SK-N-SH (cell line): ENCODE data around the gene SLC25A26. TPM values are rescaled to one million over a fixed set of nuclear protein-coding genes. Genes with fewer than 3 reads are reported as not detected.

Source experiments
- CTCF ChIA-PET: fragments of 300-600, 350-600 bp; formaldehyde crosslinking; extraction: SDS; loops from one replicate; lab custom pipeline; 2021; lab: Yijun Ruan, JAX
- POLR2A ChIA-PET: fragments of 350-600 bp; sonication (Branson Sonifier 250); formaldehyde crosslinking; extraction: SDS; loops from one replicate; lab custom pipeline; 2020; ENCODE audit warnings: antibody characterized with exemption, inconsistent platforms; lab: Yijun Ruan, JAX
- DNase-seq: peaks from one replicate; pipeline ENCODE4 v3.0.0; 2012
- H2AFZ ChIP-seq: fragments of 200-600 bp; sonication (generic); 2 replicates; pipeline ENCODE4 v1.8.1; 2016; ENCODE audit warnings: antibody characterized with exemption, mild to moderate bottlenecking, low read depth
- H3F3A ChIP-seq: fragments of 200-600 bp; sonication (generic); replicated peaks from 2 replicates; pipeline ENCODE3; 2016; ENCODE audit warnings: antibody characterized with exemption, mild to moderate bottlenecking; ENCODE audit not compliant: insufficient read depth
- H3K27ac ChIP-seq, 2 experiments: fragments of 200-500 bp in 1 of 2; fragments of 200-600 bp in 1 of 2; sonication (Bioruptor generic) in 1 of 2; sonication (generic), shearing (Covaris generic) in 1 of 2; 2 replicates each; pipeline versions ENCODE4 v1.5.1 to v1.6.1; 2014 to 2016; ENCODE audit warnings: low read depth in 2 of 2, inconsistent platforms in 1 of 2, low read length in 1 of 2, mild to moderate bottlenecking in 1 of 2, mixed read lengths in 1 of 2
- H3K27me3 ChIP-seq: fragments of 200-600 bp; sonication (generic), shearing (Covaris generic); 2 replicates; pipeline ENCODE4 v1.6.1; 2016; ENCODE audit warnings: mixed run types; ENCODE audit not compliant: insufficient read depth
- H3K36me3 ChIP-seq, 2 experiments: fragments of 200-500 bp in 1 of 2; fragments of 200-600 bp in 1 of 2; sonication (Bioruptor generic) in 1 of 2; sonication (generic) in 1 of 2; replicated peaks in 1 of 2; 2 replicates each; pipeline versions ENCODE3 to v1.5.1; 2014 to 2016; ENCODE audit warnings: low read length in 1 of 2, mild to moderate bottlenecking in 1 of 2; ENCODE audit not compliant: insufficient read depth in 2 of 2, control insufficient read depth in 1 of 2
- H3K4me1 ChIP-seq, 2 experiments: fragments of 200-500 bp in 1 of 2; fragments of 200-600 bp in 1 of 2; sonication (Bioruptor generic) in 1 of 2; sonication (generic), shearing (Covaris generic) in 1 of 2; 2 replicates each; pipeline versions ENCODE4 v1.5.1 to v1.6.1; 2014 to 2016; ENCODE audit warnings: low read depth in 1 of 2, low read length in 1 of 2, mixed run types in 1 of 2; ENCODE audit not compliant: insufficient read depth in 2 of 2, control insufficient read depth in 1 of 2
- H3K4me2 ChIP-seq: fragments of 200-600 bp; sonication (generic), shearing (Covaris generic); 2 replicates; pipeline ENCODE4 v1.6.1; 2017; ENCODE audit warnings: mixed run types
- H3K4me3 ChIP-seq, 2 experiments: fragments of 200-500 bp in 1 of 2; fragments of 200-600 bp in 1 of 2; sonication (Bioruptor generic) in 1 of 2; sonication (generic), shearing (Covaris generic) in 1 of 2; 2 replicates each; pipeline versions ENCODE4 v1.5.1 to v1.8.1; 2014 to 2016; ENCODE audit warnings: low read depth in 2 of 2, inconsistent platforms in 1 of 2, low read length in 1 of 2, mild to moderate bottlenecking in 1 of 2, mixed read lengths in 1 of 2, moderate library complexity in 1 of 2
- H3K79me2 ChIP-seq: fragments of 200-600 bp; sonication (generic); 2 replicates; pipeline ENCODE4 v1.8.1; 2017; ENCODE audit warnings: mild to moderate bottlenecking; ENCODE audit not compliant: insufficient read depth
- H3K9ac ChIP-seq: fragments of 200-600 bp; sonication (generic); 2 replicates; pipeline ENCODE4 v1.6.1; 2017; ENCODE audit warnings: mixed run types
- H3K9me2 ChIP-seq: fragments of 200-600 bp; sonication (generic); 2 replicates; pipeline ENCODE4 v1.6.1; 2017; ENCODE audit warnings: mixed run types
- H3K9me3 ChIP-seq: fragments of 200-600 bp; sonication (generic); 2 replicates; pipeline ENCODE4 v1.6.1; 2017; ENCODE audit warnings: mixed run types, mild to moderate bottlenecking, moderate library complexity
- H4K20me1 ChIP-seq: fragments of 200-600 bp; sonication (generic); 2 replicates; pipeline ENCODE4 v1.6.1; 2017; ENCODE audit warnings: mild to moderate bottlenecking, mixed run types; ENCODE audit not compliant: insufficient read depth
- EP300 ChIP-seq, 2 experiments: IDR thresholded peaks; 2 replicates each; pipeline versions ENCODE4 v1.4.0 to v1.6.1; 2012; ENCODE audit warnings: borderline replicate concordance in 1 of 2, low read depth in 1 of 2, low read length in 1 of 2
- FOSL2 ChIP-seq: IDR thresholded peaks from 2 replicates; pipeline ENCODE4 v1.4.0; 2012; ENCODE audit warnings: low read depth, mild to moderate bottlenecking, moderate library complexity, borderline replicate concordance
- FOXJ3 ChIP-seq: sonication (generic); formaldehyde crosslinking; IDR thresholded peaks from 2 replicates; pipeline ENCODE4 v1.5.1; 2020; ENCODE audit warnings: mild to moderate bottlenecking, missing genetic modification reagents
- FOXM1 ChIP-seq: IDR thresholded peaks from 2 replicates; pipeline ENCODE4 v1.4.0; 2012; ENCODE audit warnings: low read depth, mild to moderate bottlenecking
- GABPA ChIP-seq: IDR thresholded peaks from 2 replicates; pipeline ENCODE4 v1.4.0; 2012; ENCODE audit warnings: low read depth, mild to moderate bottlenecking
- JUND ChIP-seq: IDR thresholded peaks from 2 replicates; pipeline ENCODE4 v1.4.0; 2012
- NFIC ChIP-seq: IDR thresholded peaks from 2 replicates; pipeline ENCODE4 v1.4.0; 2012; ENCODE audit warnings: borderline replicate concordance
- RCOR1 ChIP-seq: fragments of 150-350 bp; IDR thresholded peaks from 2 replicates; pipeline ENCODE4 v1.6.1; 2017; ENCODE audit warnings: antibody characterized with exemption, low read length
- REST ChIP-seq: IDR thresholded peaks from 2 replicates; pipeline ENCODE4 v1.6.1; 2012; ENCODE audit warnings: mild to moderate bottlenecking, low read depth, low read length, moderate library complexity
- RFX5 ChIP-seq: IDR thresholded peaks from 2 replicates; pipeline ENCODE4 v1.6.1; 2012; ENCODE audit warnings: mild to moderate bottlenecking, improper control_type of control experiment, low read length
- RXRA ChIP-seq: IDR thresholded peaks from 2 replicates; pipeline ENCODE4 v1.4.0; 2012; ENCODE audit warnings: low read depth, mild to moderate bottlenecking, borderline replicate concordance
- SIN3A ChIP-seq: IDR thresholded peaks from 2 replicates; pipeline ENCODE4 v1.6.1; 2012; ENCODE audit warnings: low read depth, mild to moderate bottlenecking, low read length, moderate library complexity, borderline replicate concordance
- YY1 ChIP-seq: IDR thresholded peaks from 2 replicates; pipeline ENCODE4 v1.4.0; 2012; ENCODE audit warnings: low read depth, mild to moderate bottlenecking
- ZBTB33 ChIP-seq: IDR thresholded peaks from 2 replicates; pipeline ENCODE4 v1.4.0; 2012; ENCODE audit warnings: low read depth, borderline replicate concordance
- WGBS: methylation state at CpG from one replicate; pipeline ENCODE4 v1.1.6; 2017; ENCODE audit warnings: low lambda C conversion rate; 5-methylcytosine and 5-hydroxymethylcytosine counted together
- polyA plus RNA-seq, 3 experiments: library from polyadenylated mRNA; depleted of rRNA; stranded (reverse); fragments of >200 nt; gene quantifications; 2 replicates each; pipeline ENCODE4 v1.2.3, GENCODE V29; 2012
- TF ChIP-seq, protein P1 (sequence below): fragments of 150-350 bp; IDR thresholded peaks from 2 replicates; pipeline ENCODE4 v1.6.1; 2017; ENCODE audit warnings: antibody characterized with exemption, low read length, low read depth, borderline replicate concordance

SLC25A26 gene
- polyA plus RNA-seq, 1 of the 3 experiments (the other 2 are of a cell fraction), result 31.8 TPM

DNA sequence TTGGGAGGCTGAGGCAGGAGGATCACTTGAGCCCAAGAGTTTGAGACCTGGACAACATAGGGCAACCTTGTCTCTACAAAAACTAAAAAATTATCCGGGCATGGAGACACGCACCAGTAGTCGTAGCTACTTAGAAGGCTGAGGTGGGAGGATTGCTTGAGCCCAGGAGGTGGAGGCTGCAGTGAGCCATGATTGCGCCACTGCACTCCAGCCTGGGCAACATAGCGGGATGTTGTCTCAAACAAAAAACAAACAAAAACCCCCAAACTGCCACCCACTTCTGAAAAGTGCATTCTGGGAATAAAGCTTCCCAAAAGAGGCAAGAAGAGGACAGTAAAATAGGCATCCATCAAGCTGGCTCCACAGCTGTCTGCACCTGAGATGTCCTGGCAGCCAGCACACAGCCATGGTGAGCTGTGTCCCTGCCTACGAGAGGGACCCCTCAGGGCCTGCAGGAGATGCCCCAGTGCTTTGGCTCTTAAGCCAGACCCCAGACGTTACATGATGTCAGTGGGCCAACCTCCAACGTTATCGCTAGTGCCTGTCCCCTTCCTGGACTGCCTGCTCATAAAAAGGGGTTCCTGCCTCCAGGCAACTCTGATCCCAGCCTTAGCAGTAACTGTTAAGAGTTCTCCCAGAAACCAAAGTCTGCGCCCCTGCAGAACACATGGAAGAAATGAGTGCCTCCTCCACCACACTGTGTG is 178.9 kb downstream of the SLC25A26 start:
- no peak overlapping the region for H3K9ac ChIP-seq
- 88% methylated on average over 9 of the region's 10 CpGs for WGBS
- DNase-seq, result no peak
- H3K9me3 ChIP-seq, result no peaks in the 10 kb centered on the region
- no peaks in the 10 kb centered on the region for H3K27me3 ChIP-seq
- no peak overlapping the region for H3K27ac ChIP-seq
- H3K4me3 ChIP-seq, result no peak overlapping the region
- H3F3A ChIP-seq, result no peaks in the 10 kb centered on the region
- CTCF ChIA-PET, result interaction anchor here (1.0 to 3.6 kb wide), 4 partner anchors 8 to 416 kb away, joined by 3 to 34 read pairs (median 6); no protein-coding TSS in a partner anchor
- no peaks in the 10 kb centered on the region for H3K36me3 ChIP-seq
- H3K9me2 ChIP-seq, result no peaks in the 10 kb centered on the region
- H3K4me2 ChIP-seq, result no peak overlapping the region
- no peak for TF ChIP-seq FOSL2
- TF ChIP-seq JUND, result no peak
- TF ChIP-seq RXRA, result no peak
- no peak for TF ChIP-seq SIN3A
- no peak for TF ChIP-seq ZBTB33
- TF ChIP-seq RFX5, result no peak
- no peak for TF ChIP-seq EP300 (IDR thresholded peaks at IDR 0.05; ENCODE audit: borderline replicate concordance in 1 of 2, low read depth in 1 of 2, low read length in 1 of 2)
- no peak for TF ChIP-seq GABPA
- TF ChIP-seq FOXM1, result no peak
- no peak for TF ChIP-seq YY1
- TF ChIP-seq RCOR1, result no peak
- no peak for TF ChIP-seq REST
- no peak for TF ChIP-seq FOXJ3
- TF ChIP-seq NFIC, result no peak
- TF ChIP-seq, protein P1, sequence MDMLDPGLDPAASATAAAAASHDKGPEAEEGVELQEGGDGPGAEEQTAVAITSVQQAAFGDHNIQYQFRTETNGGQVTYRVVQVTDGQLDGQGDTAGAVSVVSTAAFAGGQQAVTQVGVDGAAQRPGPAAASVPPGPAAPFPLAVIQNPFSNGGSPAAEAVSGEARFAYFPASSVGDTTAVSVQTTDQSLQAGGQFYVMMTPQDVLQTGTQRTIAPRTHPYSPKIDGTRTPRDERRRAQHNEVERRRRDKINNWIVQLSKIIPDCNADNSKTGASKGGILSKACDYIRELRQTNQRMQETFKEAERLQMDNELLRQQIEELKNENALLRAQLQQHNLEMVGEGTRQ, result no peak
- H3K79me2 ChIP-seq, result no peaks in the 10 kb centered on the region
- POLR2A ChIA-PET, result no interaction called here
- no peaks in the 10 kb centered on the region for H4K20me1 ChIP-seq
- no peak overlapping the region for H2AFZ ChIP-seq
- H3K4me1 ChIP-seq, result peaks cover 0 to 13% of the 10 kb centered on the region in 2 experiments; a peak in 1 of 4 replicates
